ENCODE measurements around the gene MSI1.

The MSI1 gene

DNA sequence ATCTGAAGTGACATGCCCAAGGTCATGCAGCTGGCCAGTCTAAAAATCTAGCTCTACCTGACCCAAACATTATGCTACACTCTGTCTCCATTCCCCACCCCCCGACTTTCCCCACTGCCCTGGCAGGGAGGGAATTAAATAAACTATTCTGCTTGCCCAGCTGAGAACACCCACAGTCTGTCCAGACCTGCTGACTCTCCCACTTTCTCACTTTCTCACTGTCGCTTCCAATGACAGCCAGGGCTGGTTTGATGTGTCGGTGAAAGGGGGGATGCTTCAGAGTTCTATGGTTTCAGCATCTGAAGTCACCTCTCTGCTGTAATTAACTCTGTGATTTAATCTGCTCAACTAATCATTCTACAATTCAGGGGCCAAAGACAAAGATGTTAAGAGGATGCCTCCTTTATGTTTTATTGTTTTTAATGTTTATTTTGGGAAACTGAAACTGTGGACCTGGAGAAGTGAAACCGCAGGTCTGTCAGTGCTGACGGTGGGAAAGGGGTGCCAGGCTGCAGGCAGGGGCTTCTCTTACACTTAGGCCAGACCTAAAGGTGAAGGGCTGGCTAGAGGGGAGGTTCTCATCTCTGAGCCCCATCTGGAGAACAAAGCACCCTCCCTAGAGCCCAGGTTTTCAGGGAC, 8.1 kb upstream of the MSI1 start:
- Histone ChIP-seq H3K9ac (ENCODE audit: low read length) (no peak overlapping the region), H2AFZ (ENCODE audit: low read depth, low read length) (no peak overlapping the region), H3K4me1 (ENCODE audit: low read length) (no peaks in the 10 kb centered on the region), H3K79me2 (ENCODE audit: low read length) (no peaks in the 10 kb centered on the region), H3K27ac (ENCODE audit: low read length) (no peak overlapping the region), H3K9me3 (ENCODE audit: insufficient read depth, low read length) (no peaks in the 10 kb centered on the region), H3K4me3 (ENCODE audit: low read length) (no peak overlapping the region), H3K4me2 (ENCODE audit: low read length) (no peak overlapping the region), H3K27me3 (ENCODE audit: low read depth, low read length) (peaks cover 30% of the 10 kb centered on the region), H3K36me3 (replicated peaks; ENCODE audit: low read depth, low read length) (no peaks in the 10 kb centered on the region), H4K20me1 (ENCODE audit: insufficient read depth, low read length) (no peaks in the 10 kb centered on the region)
- TF ChIP-seq, protein P1, sequence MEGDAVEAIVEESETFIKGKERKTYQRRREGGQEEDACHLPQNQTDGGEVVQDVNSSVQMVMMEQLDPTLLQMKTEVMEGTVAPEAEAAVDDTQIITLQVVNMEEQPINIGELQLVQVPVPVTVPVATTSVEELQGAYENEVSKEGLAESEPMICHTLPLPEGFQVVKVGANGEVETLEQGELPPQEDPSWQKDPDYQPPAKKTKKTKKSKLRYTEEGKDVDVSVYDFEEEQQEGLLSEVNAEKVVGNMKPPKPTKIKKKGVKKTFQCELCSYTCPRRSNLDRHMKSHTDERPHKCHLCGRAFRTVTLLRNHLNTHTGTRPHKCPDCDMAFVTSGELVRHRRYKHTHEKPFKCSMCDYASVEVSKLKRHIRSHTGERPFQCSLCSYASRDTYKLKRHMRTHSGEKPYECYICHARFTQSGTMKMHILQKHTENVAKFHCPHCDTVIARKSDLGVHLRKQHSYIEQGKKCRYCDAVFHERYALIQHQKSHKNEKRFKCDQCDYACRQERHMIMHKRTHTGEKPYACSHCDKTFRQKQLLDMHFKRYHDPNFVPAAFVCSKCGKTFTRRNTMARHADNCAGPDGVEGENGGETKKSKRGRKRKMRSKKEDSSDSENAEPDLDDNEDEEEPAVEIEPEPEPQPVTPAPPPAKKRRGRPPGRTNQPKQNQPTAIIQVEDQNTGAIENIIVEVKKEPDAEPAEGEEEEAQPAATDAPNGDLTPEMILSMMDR (IDR thresholded peaks at IDR 0.05; ENCODE audit: low read depth, low read length) = no peak
- no peak for TF ChIP-seq EZH2phosphoT487 (IDR thresholded peaks at IDR 0.05; ENCODE audit: low read depth)

DNA sequence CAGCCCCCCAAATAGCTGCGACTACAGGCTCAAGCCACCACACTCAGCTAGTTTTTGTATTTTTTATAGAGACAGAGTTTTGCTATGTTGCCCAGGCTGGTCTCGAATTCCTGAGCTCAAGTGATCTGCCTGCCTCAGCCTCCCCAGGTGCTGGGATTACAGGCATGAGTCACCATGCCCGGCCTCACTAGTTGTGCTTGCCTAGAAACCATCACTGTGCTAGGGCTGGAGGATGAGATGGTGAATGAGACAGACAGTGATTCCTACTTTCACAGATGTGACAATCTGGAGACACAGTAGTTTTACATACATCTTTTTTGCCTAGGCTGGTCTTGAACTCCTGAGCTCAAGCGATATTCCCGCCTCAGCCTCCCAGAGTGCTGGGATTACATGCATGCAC, 7.5 kb upstream of the MSI1 start:
- H3K9ac ChIP-seq (ENCODE audit: low read length) = no peak overlapping the region
- H4K20me1 ChIP-seq (ENCODE audit: insufficient read depth, low read length) = no peaks in the 10 kb centered on the region
- H3K27ac ChIP-seq (ENCODE audit: low read length) = no peak overlapping the region
- H3K4me3 ChIP-seq (ENCODE audit: low read length) = no peak overlapping the region
- H3K79me2 ChIP-seq (ENCODE audit: low read length) = no peaks in the 10 kb centered on the region
- H3K27me3 ChIP-seq (ENCODE audit: low read depth, low read length) = peaks cover 35% of the 10 kb centered on the region
- H2AFZ ChIP-seq (ENCODE audit: low read depth, low read length) = no peak overlapping the region
- H3K36me3 ChIP-seq (replicated peaks; ENCODE audit: low read depth, low read length) = no peaks in the 10 kb centered on the region
- no peaks in the 10 kb centered on the region for H3K9me3 ChIP-seq (ENCODE audit: insufficient read depth, low read length)
- no peak overlapping the region for H3K4me2 ChIP-seq (ENCODE audit: low read length)
- TF ChIP-seq, protein P1 (IDR thresholded peaks at IDR 0.05; ENCODE audit: low read depth, low read length) = no peak
- TF ChIP-seq EZH2phosphoT487 (IDR thresholded peaks at IDR 0.05; ENCODE audit: low read depth) = no peak
- no peaks in the 10 kb centered on the region for H3K4me1 ChIP-seq (ENCODE audit: low read length)

DNA sequence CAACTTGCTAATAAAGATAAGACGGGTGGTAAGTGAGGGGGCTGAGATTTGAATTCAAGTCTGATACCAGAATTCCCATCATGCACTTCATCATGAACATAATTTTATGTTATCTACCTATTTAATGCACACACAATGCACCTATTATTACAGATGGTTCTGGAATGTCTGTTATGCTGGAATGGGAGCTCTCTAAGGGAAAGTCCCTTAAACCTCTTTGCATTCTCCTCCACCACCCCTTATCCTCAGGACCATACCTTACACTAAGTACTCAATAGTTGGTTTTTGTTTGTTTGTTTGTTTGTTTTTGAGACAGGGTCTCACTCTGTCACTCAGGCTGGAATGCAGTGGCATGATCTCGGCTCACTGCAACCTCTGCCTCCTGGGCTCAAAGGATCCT, 7.0 kb upstream of the MSI1 start:
- no peak overlapping the region for H3K9ac ChIP-seq (ENCODE audit: low read length)
- H3K4me3 ChIP-seq (ENCODE audit: low read length) = no peak overlapping the region
- TF ChIP-seq, protein P1 (IDR thresholded peaks at IDR 0.05; ENCODE audit: low read depth, low read length) = no peak
- no peak overlapping the region for H3K27ac ChIP-seq (ENCODE audit: low read length)
- H3K27me3 ChIP-seq (ENCODE audit: low read depth, low read length) = peaks cover 39% of the 10 kb centered on the region
- no peaks in the 10 kb centered on the region for H3K36me3 ChIP-seq (replicated peaks; ENCODE audit: low read depth, low read length)
- no peak overlapping the region for H3K4me2 ChIP-seq (ENCODE audit: low read length)
- no peaks in the 10 kb centered on the region for H3K4me1 ChIP-seq (ENCODE audit: low read length)
- no peaks in the 10 kb centered on the region for H3K79me2 ChIP-seq (ENCODE audit: low read length)
- no peak overlapping the region for H2AFZ ChIP-seq (ENCODE audit: low read depth, low read length)
- no peaks in the 10 kb centered on the region for H3K9me3 ChIP-seq (ENCODE audit: insufficient read depth, low read length)
- H4K20me1 ChIP-seq (ENCODE audit: insufficient read depth, low read length) = no peaks in the 10 kb centered on the region

DNA sequence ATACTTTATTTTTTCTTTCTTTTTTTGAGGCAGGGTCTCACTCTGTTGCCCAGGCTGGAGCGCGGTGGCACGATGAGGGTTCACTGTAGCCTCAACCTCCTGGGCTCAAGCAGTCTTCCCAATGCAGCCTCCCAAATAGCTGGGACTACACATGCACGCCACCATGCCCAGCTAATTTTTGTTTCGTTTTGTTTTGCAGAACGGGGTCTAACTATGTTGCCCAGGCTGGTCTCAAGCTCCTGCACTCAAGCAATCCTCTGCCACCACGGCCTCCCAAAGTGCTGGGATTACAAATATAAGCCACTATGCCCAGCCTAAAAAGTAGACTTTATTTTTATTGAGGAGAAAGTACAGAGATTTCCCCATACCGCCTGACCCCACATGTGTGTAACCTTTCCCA, 4.7 kb upstream of the MSI1 start:
- H3K36me3 ChIP-seq (replicated peaks; ENCODE audit: low read depth, low read length) = no peaks in the 10 kb centered on the region
- peaks cover 45% of the 10 kb centered on the region for H3K27me3 ChIP-seq (ENCODE audit: low read depth, low read length)
- H4K20me1 ChIP-seq (ENCODE audit: insufficient read depth, low read length) = no peaks in the 10 kb centered on the region
- H3K27ac ChIP-seq (ENCODE audit: low read length) = no peak overlapping the region
- no peaks in the 10 kb centered on the region for H3K4me1 ChIP-seq (ENCODE audit: low read length)
- H3K9me3 ChIP-seq (ENCODE audit: insufficient read depth, low read length) = no peaks in the 10 kb centered on the region
- H3K9ac ChIP-seq (ENCODE audit: low read length) = no peak overlapping the region
- H2AFZ ChIP-seq (ENCODE audit: low read depth, low read length) = no peak overlapping the region
- H3K4me2 ChIP-seq (ENCODE audit: low read length) = no peak overlapping the region
- H3K4me3 ChIP-seq (ENCODE audit: low read length) = no peak overlapping the region
- H3K79me2 ChIP-seq (ENCODE audit: low read length) = no peaks in the 10 kb centered on the region
- TF ChIP-seq EZH2phosphoT487 (IDR thresholded peaks at IDR 0.05; ENCODE audit: low read depth) = no peak
- TF ChIP-seq, protein P1 (IDR thresholded peaks at IDR 0.05; ENCODE audit: low read depth, low read length) = no peak
